Activated CD4-positive, alpha-beta T cell treated with anti-CD3 and anti-CD28 coated beads for 4 hours (primary cell): Measurements from ENCODE around the gene TCERG1L.

Source experiments
- DNase-seq, 2 donors: peaks; one replicate each; pipeline ENCODE4 v3.0.0-alpha.2; 2020

The TCERG1L gene

GRCh38 chr10:131094527-131095312, 216.8 kb downstream of the TCERG1L start:
- no peak for DNase-seq

GRCh38 chr10:131093795-131094366, 217.6 kb downstream of the TCERG1L start:
- DNase-seq: no peak

- no peak for DNase-seq
Observed at GRCh38 chr10:131093346-131093745, 218.2 kb downstream of the TCERG1L start.

- no peak for DNase-seq
Observed at GRCh38 chr10:131092876-131093275, 218.6 kb downstream of the TCERG1L start.

- DNase-seq: no peak
Observed at GRCh38 chr10:131092386-131092785, 219.1 kb downstream of the TCERG1L start.

- no peak for DNase-seq
Observed at GRCh38 chr10:131091682-131092081, 219.8 kb downstream of the TCERG1L start.

- DNase-seq: no peak
Observed at GRCh38 chr10:131090761-131091661, 220.5 kb downstream of the TCERG1L start.

- no peak for DNase-seq
Observed at GRCh38 chr10:131089861-131090260, 221.7 kb downstream of the TCERG1L start.

GRCh38 chr10:131089150-131089549, 222.4 kb downstream of the TCERG1L start:
- no peak for DNase-seq

- no peak for DNase-seq
Observed at GRCh38 chr10:131088619-131089018, 222.9 kb downstream of the TCERG1L start.

- no peak for DNase-seq
Observed at GRCh38 chr10:131087464-131088215, 223.9 kb downstream of the TCERG1L start.

GRCh38 chr10:131086511-131086910, 225.0 kb downstream of the TCERG1L start:
- no peak for DNase-seq

- no peak for DNase-seq
Observed at GRCh38 chr10:131086094-131086493, 225.4 kb downstream of the TCERG1L start.

GRCh38 chr10:131085091-131085860, 226.2 kb downstream of the TCERG1L start:
- no peak for DNase-seq

- DNase-seq: no peak
Observed at GRCh38 chr10:131084791-131085090, 226.8 kb downstream of the TCERG1L start.

- DNase-seq: no peak
Observed at GRCh38 chr10:131083915-131084790, 227.4 kb downstream of the TCERG1L start.

- DNase-seq: no peak
Observed at GRCh38 chr10:131082991-131083481, 228.5 kb downstream of the TCERG1L start.

- DNase-seq: no peak
Observed at GRCh38 chr10:131082201-131082850, 229.2 kb downstream of the TCERG1L start.

- no peak for DNase-seq
Observed at GRCh38 chr10:131081786-131082185, 229.7 kb downstream of the TCERG1L start.

GRCh38 chr10:131081376-131081775, 230.1 kb downstream of the TCERG1L start:
- no peak for DNase-seq
